Upper lobe of right lung (tissue), 1 donor: ENCODE results near the gene CHMP4B. TPM values are rescaled to one million over a fixed set of nuclear protein-coding genes. Genes with fewer than 3 reads are reported as not detected.

Experiments
- ATAC-seq: fragments of 200-7000 bp; cut with Tn5 transposase; one replicate; pipeline ENCODE4 v1.9.1; 2020; ENCODE audit warnings: mild to moderate bottlenecking, moderate library complexity
- DNase-seq: peaks from one replicate; pipeline ENCODE4 v3.0.0-alpha.2; 2020
- H3K27ac ChIP-seq: fragments of 200-600 bp; one replicate; pipeline ENCODE4 v1.8.0; 2022
- H3K27me3 ChIP-seq: fragments of 200-600 bp; one replicate; pipeline ENCODE4 v1.8.0; 2022; ENCODE audit warnings: mild to moderate bottlenecking
- H3K36me3 ChIP-seq: fragments of 200-600 bp; one replicate; pipeline ENCODE4 v1.8.0; 2022
- H3K4me1 ChIP-seq: fragments of 200-600 bp; one replicate; pipeline ENCODE4 v1.8.0; 2022
- H3K4me3 ChIP-seq: fragments of 200-600 bp; one replicate; pipeline ENCODE4 v1.8.0; 2022; ENCODE audit warnings: mild to moderate bottlenecking
- H3K9me3 ChIP-seq: fragments of 200-600 bp; one replicate; pipeline ENCODE4 v1.8.0; 2022
- CTCF ChIP-seq: fragments of 200-600 bp; IDR thresholded peaks from one replicate; pipeline ENCODE4 v1.8.0; 2022; ENCODE audit warnings: antibody characterized with exemption
- intact Hi-C: fragments of 100-400 bp; cut with DNase I; formaldehyde crosslinking; loops from one replicate; pipeline ENCODE4 v1.11.0; 2022
- total RNA-seq: library from RNA; stranded (reverse); fragmentation: NEBNext Ultra II Directional; extraction: Animal tissue kit (Norgen Biotek cat#: 25700); gene quantifications from one replicate; pipeline ENCODE4 v1.2.1, GENCODE V29; 2021
- donor health status: DM: no; HTN: yes; CAD: no; lungs with severe emphysema.

CHMP4B gene
- total RNA-seq, 1 donor from 2014 or later = 86.6 TPM

- intact Hi-C loops = no loop called here
- Histone ChIP-seq H3K4me1 (peaks cover 78% of the 10 kb centered on the region), H3K9me3 (no peaks in the 10 kb centered on the region), H3K27ac (no peak overlapping the region), H3K4me3 (no peak overlapping the region), H3K27me3 (no peaks in the 10 kb centered on the region), H3K36me3 (peaks cover 6% of the 10 kb centered on the region)
- TF ChIP-seq CTCF = no peak
- DNase-seq = no peak
- no peak for ATAC-seq
Observed at GRCh38 chr20:33837096-33837830, 26.1 kb downstream of the CHMP4B start.

GRCh38 chr20:33838035-33838864, 27.1 kb downstream of the CHMP4B start:
- Histone ChIP-seq H3K4me3 (no peak overlapping the region), H3K9me3 (no peaks in the 10 kb centered on the region), H3K36me3 (peaks cover 6% of the 10 kb centered on the region), H3K4me1 (peaks cover 78% of the 10 kb centered on the region), H3K27me3 (no peaks in the 10 kb centered on the region), H3K27ac (no peak overlapping the region)
- DNase-seq = no peak
- ATAC-seq = peak; percentile 19
- no peak for TF ChIP-seq CTCF
- intact Hi-C loops = no loop called here

GRCh38 chr20:33839591-33839990, 28.4 kb downstream of the CHMP4B start:
- Histone ChIP-seq H3K27ac (no peak overlapping the region), H3K9me3 (no peaks in the 10 kb centered on the region), H3K4me3 (no peak overlapping the region), H3K4me1 (peaks cover 73% of the 10 kb centered on the region), H3K27me3 (no peaks in the 10 kb centered on the region), H3K36me3 (peaks cover 6% of the 10 kb centered on the region)
- ATAC-seq = peak; percentile 12
- DNase-seq = no peak
- no peak for TF ChIP-seq CTCF
- intact Hi-C loops = no loop called here

- H3K27ac ChIP-seq = no peak overlapping the region
- peaks cover 2% of the 10 kb centered on the region for H3K36me3 ChIP-seq
- no peaks in the 10 kb centered on the region for H3K9me3 ChIP-seq
- intact Hi-C loops = no loop called here
- H3K4me3 ChIP-seq = no peak overlapping the region
- DNase-seq (no peak), ATAC-seq (no peak)
- H3K4me1 ChIP-seq = peaks cover 73% of the 10 kb centered on the region
- H3K27me3 ChIP-seq = no peaks in the 10 kb centered on the region
- TF ChIP-seq CTCF = no peak
Observed at GRCh38 chr20:33840160-33840559, 29.0 kb downstream of the CHMP4B start.

- H3K27ac ChIP-seq = no peak overlapping the region
- peaks cover 68% of the 10 kb centered on the region for H3K4me1 ChIP-seq
- H3K4me3 ChIP-seq = no peak overlapping the region
- DNase-seq (no peak), ATAC-seq (no peak)
- no peaks in the 10 kb centered on the region for H3K27me3 ChIP-seq
- TF ChIP-seq CTCF = no peak
- H3K36me3 ChIP-seq = no peaks in the 10 kb centered on the region
- intact Hi-C loops = no loop called here
- H3K9me3 ChIP-seq = no peaks in the 10 kb centered on the region
Observed at GRCh38 chr20:33840759-33841435, 29.7 kb downstream of the CHMP4B start.
